NCI-H526 treated with DMSO at 0.1 percent for 48 hours (cell line): ENCODE measurements around the gene ATP2A1.
A peak's percentile ranks its signal among the peaks of the same experiment; 100 is the strongest.
"Not testable (repeated sequence)": the region's sequence is repeated elsewhere in the genome, so short reads cannot be mapped to it uniquely, and the experiment has no call there.

ENCODE experiments used
- DNase-seq: peaks from one replicate; lab custom pipeline; 2025; lab: John Stamatoyannopoulos, UW

ATP2A1 gene

DNA sequence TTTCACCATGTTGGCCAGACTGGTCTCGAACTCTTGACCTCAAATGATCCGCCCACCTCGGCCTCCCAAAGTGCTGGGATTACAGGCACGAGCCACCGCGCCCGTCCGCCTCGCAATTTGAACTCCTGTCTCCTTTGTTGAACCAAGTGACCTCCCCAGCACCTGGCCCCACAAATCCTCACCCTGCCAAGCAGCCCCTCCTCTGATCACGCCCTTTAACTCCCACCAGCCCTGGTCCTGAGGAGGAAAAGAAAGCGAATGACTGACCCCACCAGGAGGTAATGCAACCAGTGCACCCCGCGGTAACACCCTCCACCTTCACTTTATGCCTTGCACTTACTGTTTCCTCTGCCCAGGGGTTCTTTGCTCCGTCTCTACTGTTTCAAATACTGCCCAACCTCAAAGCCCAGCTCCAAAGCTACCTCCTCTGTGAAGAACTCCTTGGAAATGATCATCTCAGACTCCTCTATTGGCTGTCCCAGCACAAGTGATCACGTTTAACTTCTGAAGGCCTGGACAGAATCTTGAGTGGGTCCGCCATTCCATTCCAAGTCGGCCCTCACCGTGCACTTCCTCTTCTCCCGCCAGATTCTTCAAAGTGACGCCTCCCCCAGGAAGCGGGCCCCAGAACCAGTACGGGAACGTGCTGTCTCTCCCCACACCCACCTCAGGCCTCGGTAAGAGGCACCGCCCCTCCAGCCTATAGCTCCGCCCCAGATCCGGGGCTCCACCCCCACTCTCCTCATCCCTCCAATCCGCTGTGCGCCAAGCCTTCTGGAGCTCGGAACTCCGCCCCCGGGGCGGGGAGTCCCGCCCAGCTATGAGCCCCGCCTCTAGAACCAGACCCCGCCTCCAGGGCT, 57.9 kb downstream of the ATP2A1 start:
- DNase-seq: peak; percentile 42

DNA sequence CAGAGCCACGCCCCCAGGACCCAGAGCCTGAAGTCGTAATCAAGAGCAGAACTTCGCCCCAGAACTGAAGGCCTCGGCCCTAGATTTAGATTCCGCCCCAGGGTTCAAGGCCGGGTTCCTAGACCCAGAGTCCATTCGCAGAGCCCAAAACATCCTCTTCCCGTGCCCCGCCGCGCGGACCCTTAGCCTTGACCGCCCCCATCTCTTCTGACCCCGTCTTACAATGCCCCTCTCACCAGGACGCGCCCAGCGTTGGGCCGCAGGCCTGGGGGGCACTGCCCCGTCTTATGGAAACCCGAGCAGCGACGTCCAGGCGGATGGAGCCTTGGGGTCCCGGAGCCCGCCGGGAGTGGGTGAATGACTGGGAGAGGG, 58.5 kb downstream of the ATP2A1 start:
- no peak for DNase-seq

DNA sequence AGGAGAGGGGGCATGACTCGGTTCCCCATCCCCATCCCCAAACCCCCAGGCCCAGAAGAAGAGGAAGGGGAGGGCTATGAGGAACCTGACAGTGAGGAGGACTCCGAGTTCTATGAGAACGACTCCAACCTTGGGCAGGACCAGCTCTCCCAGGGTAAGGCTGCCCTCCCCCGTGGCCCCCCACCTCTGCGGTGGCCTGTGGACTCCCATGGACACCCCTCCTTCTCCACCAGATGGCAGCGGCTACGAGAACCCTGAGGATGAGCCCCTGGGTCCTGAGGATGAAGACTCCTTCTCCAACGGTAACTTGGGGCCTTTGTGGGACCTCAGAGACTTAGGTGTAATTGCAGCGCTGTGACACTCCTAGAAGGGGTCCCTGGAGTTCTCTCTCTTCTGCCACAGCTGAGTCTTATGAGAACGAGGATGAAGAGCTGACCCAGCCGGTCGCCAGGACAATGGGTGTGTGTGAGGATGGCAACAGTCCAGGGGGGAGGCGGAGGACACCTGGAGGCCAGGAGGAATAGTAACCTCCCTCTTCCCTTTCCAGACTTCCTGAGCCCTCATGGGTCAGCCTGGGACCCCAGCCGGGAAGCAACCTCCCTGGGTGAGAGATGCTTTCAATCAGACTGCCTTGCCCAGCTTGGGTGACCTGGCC, 59.1 kb downstream of the ATP2A1 start:
- no peak for DNase-seq

DNA sequence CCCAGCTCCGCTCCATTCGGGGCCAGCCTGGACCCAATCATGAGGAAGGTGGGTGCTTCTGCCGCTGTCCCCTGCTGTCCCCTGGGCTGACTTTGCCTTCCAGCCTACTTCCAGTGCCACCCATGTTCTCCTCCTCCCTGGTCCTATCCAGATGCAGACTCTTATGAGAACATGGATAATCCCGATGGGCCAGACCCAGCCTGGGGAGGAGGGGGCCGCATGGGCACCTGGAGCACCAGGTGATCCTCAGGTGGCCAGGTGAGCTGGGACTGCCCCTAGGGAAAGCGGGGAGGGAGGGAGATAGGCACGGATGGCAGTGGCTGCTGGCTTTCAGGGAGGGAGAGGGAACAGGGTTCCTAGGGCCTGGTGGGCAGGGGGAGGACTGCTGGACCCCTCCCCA, 60.4 kb downstream of the ATP2A1 start:
- no peak for DNase-seq

DNA sequence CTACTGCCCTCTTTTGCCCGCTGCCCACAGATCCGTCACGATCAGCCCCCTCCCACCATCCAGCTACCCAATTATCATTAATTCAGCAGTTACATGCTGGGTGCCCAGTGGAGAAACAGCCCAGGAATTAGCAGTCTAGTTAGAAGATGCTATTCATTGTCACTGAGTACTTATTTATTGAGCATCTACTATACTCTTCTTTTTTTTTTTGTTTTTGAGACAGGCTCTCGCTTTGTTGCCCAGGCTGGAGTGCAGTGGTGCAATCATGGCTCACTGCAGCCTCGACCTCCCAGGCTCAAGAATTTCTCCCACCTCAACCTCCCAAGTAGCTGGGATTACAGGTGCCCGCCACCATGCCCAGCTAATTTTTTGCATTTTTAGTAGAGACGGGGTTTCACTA, 61.5 kb downstream of the ATP2A1 start:
- DNase-seq: not testable (repeated sequence)

DNA sequence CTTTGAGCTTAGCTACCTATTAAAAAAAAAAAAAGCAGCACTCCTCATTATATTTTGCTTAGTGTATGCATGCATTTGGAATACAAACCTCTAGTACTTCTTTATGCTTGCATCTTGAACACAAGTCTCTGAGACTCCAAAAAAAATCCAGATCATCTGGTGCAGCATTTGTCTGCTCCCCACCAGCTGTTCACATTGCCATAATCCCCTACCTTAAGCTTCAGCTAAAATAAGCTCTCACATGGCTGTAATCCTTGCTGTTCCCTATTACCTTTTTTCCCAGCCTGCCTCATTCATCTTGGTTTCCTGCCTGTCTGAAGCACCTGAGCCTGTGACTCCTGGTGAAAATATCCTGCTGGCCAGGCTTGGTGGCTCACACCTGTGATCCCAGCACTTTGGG, 65.0 kb downstream of the ATP2A1 start:
- no peak for DNase-seq

DNA sequence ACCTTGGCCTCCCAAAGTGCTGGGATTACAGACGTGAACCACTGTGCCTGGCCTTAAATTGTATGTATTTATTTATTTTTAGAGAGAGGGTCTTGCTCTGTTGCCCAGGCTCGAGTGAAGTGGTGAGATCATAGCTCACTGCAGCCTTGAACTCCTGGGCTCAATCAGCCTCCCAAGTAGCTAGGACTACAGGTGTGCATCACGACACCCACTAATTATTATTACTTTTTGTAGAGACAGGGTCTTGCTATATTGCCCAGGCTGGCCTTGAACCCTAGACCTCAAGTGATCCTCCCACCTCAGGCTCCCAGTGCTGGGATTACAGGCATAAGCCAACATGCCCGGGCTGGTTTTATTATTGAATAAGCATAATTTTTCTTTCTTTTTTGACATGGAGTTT, 68.4 kb downstream of the ATP2A1 start:
- DNase-seq: no peak

DNA sequence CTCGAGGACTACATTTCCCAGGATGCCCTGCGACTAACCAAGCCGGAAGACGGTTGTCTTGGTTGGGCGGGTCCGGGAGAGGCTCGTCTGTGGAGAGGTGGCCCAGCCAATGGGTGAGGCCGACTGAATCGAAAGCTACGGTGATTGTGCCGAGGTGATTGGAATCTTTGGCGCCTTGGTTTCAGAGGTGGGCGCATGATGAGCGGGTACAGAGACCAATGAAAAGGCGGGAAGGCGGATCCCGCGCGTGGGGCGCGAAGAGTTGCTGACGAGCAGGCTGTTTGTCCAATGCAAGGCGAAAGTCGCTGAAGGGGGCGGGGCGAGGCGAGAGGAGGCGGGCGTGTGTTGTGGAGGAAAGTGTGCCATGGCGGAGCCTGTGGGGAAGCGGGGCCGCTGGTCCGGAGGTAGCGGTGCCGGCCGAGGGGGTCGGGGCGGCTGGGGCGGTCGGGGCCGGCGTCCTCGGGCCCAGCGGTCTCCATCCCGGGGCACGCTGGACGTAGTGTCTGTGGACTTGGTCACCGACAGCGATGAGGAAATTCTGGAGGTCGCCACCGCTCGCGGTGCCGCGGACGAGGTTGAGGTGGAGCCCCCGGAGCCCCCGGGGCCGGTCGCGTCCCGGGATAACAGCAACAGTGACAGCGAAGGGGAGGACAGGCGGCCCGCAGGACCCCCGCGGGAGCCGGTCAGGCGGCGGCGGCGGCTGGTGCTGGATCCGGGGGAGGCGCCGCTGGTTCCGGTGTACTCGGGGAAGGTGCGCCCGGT, 72.5 kb downstream of the ATP2A1 start, which contains the start of gene NFATC2IP:
Gene NFATC2IP (plus strand): TSS at position 290 of the 762 bp plus-strand sequence. CDS start 75 bp downstream, at position 365.
- peak; percentile 99 for DNase-seq

DNA sequence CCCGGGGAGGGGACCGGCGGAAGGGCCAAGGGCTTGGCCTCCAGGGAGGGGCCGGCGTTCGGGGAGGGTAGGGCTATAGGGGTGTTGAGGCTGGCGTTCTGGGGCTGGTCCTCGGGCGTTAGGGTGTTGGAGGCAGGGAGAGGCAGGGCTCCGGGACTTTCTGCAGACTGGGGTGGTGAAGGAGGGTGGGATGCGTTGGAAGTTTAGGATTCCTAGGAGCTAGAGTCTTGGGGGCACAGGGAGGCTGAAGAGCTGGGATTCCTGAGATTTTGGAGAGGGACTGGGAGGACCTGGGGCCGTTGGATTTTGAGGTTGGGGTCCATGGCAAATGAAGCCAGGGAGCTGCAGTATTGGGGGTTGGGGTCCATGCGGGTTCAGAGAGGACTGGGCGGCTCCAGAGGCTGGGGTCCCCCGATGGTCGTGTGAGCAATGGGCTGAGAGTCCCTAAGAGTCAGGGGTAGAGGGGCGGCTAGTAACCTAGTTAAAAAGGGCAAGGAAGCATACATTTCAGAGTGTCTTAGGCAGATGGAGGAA, 73.2 kb downstream of the ATP2A1 start:
- no peak for DNase-seq
